ENCODE measurements around the gene FMN2. TPM values are rescaled to one million over a fixed set of nuclear protein-coding genes. Genes with fewer than 3 reads are reported as not detected.

Gene FMN2
- total RNA-seq, 1 experiment from 2014 or later: 5.3 TPM

- POLR2A ChIA-PET: interaction anchor here (0.7 kb wide), 1 partner anchor 415 kb away, joined by 3 read pairs; no protein-coding TSS in a partner anchor
- CTCF ChIA-PET: interaction anchor here (0.6 to 1.1 kb wide), 3 partner anchors 32 to 1131 kb away, joined by 3 to 6 read pairs (median 4); no protein-coding TSS in a partner anchor
- BruUV-seq (replicated peaks): no TSS peak
- no peak overlapping the region for H3K4me3 Mint-ChIP-seq (ENCODE audit: unreplicated experiment)
- no peak overlapping the region for H3K27ac Mint-ChIP-seq (ENCODE audit: low read depth, unreplicated experiment)
- H3K27me3 Mint-ChIP-seq (ENCODE audit: insufficient read depth, unreplicated experiment): no peaks in the 10 kb centered on the region
- intact Hi-C loops (cut with micrococcal nuclease): no loop called here
- H3K36me3 Mint-ChIP-seq (ENCODE audit: insufficient read depth, unreplicated experiment): no peaks in the 10 kb centered on the region
- TF ChIP-seq, protein P1, sequence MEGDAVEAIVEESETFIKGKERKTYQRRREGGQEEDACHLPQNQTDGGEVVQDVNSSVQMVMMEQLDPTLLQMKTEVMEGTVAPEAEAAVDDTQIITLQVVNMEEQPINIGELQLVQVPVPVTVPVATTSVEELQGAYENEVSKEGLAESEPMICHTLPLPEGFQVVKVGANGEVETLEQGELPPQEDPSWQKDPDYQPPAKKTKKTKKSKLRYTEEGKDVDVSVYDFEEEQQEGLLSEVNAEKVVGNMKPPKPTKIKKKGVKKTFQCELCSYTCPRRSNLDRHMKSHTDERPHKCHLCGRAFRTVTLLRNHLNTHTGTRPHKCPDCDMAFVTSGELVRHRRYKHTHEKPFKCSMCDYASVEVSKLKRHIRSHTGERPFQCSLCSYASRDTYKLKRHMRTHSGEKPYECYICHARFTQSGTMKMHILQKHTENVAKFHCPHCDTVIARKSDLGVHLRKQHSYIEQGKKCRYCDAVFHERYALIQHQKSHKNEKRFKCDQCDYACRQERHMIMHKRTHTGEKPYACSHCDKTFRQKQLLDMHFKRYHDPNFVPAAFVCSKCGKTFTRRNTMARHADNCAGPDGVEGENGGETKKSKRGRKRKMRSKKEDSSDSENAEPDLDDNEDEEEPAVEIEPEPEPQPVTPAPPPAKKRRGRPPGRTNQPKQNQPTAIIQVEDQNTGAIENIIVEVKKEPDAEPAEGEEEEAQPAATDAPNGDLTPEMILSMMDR (IDR thresholded peaks at IDR 0.05; ENCODE audit: unreplicated experiment): no peak
- H3K4me1 Mint-ChIP-seq (ENCODE audit: insufficient read depth, unreplicated experiment): peaks cover 11% of the 10 kb centered on the region
- H3K9me3 Mint-ChIP-seq (ENCODE audit: unreplicated experiment): peaks cover 8% of the 10 kb centered on the region
- DNase-seq (ENCODE audit: unreplicated experiment): peak; percentile 35
Measured at GRCh38 chr1:240352769-240353168, 261.1 kb downstream of the FMN2 start.

GRCh38 chr1:240356568-240356967 lies 264.9 kb downstream of the FMN2 start:
- Mint-ChIP-seq H3K9me3 (ENCODE audit: unreplicated experiment) (peaks cover 16% of the 10 kb centered on the region), H3K4me1 (ENCODE audit: insufficient read depth, unreplicated experiment) (no peaks in the 10 kb centered on the region), H3K27me3 (ENCODE audit: insufficient read depth, unreplicated experiment) (no peaks in the 10 kb centered on the region), H3K36me3 (ENCODE audit: insufficient read depth, unreplicated experiment) (no peaks in the 10 kb centered on the region), H3K4me3 (ENCODE audit: unreplicated experiment) (no peak overlapping the region), H3K27ac (ENCODE audit: low read depth, unreplicated experiment) (no peak overlapping the region)
- TF ChIP-seq, protein P1 (IDR thresholded peaks at IDR 0.05; ENCODE audit: unreplicated experiment): no peak
- no TSS peak for BruUV-seq (replicated peaks)
- CTCF ChIA-PET: interaction anchor here (0.6 kb wide), 2 partner anchors 161 to 394 kb away, joined by 3 to 4 read pairs; no protein-coding TSS in a partner anchor
- intact Hi-C loops (cut with micrococcal nuclease): loop anchor here (5.0 kb wide), 1 partner anchor 114 kb away; no protein-coding TSS in a partner anchor
- DNase-seq (ENCODE audit: unreplicated experiment): no peak
- POLR2A ChIA-PET: interaction anchor here (0.5 to 0.7 kb wide), 2 partner anchors 14 to 15 kb away, joined by 3 read pairs; no protein-coding TSS in a partner anchor

GRCh38 chr1:240362046-240362445 lies 270.4 kb downstream of the FMN2 start:
- Mint-ChIP-seq H3K4me3 (ENCODE audit: unreplicated experiment) (no peak overlapping the region), H3K36me3 (ENCODE audit: insufficient read depth, unreplicated experiment) (no peaks in the 10 kb centered on the region), H3K4me1 (ENCODE audit: insufficient read depth, unreplicated experiment) (no peaks in the 10 kb centered on the region), H3K27ac (ENCODE audit: low read depth, unreplicated experiment) (no peak overlapping the region), H3K27me3 (ENCODE audit: insufficient read depth, unreplicated experiment) (no peaks in the 10 kb centered on the region), H3K9me3 (ENCODE audit: unreplicated experiment) (peaks cover 8% of the 10 kb centered on the region)
- ChIA-PET POLR2A (no interaction called here), CTCF (interaction anchor here (0.5 to 1.6 kb wide), 3 partner anchors 14 to 1089 kb away, joined by 3 to 5 read pairs (median 4); no protein-coding TSS in a partner anchor)
- BruUV-seq (replicated peaks): no TSS peak
- DNase-seq (ENCODE audit: unreplicated experiment): no peak
- TF ChIP-seq, protein P1 (IDR thresholded peaks at IDR 0.05; ENCODE audit: unreplicated experiment): no peak
- intact Hi-C loops (cut with micrococcal nuclease): no loop called here

DNA sequence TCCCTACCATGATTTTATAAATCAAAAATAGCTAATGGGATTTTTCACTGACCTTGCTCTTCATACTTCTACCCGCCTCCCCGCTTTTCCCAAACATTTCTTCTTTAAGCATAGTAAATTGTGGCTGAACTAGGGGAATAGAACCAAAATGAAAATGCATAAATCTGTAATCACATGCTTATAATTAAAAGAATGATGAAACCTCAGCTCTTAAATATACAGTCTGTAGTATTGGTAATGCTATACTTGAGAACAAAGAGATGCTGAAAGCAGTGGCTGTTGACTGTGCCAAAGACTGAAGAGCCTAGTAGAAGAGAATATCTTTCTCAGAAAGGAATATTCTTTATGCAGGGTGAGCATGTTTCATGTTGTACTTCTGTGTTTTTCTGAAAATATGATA lies 271.1 kb downstream of the FMN2 start:
- intact Hi-C loops (cut with micrococcal nuclease): no loop called here
- no peak for DNase-seq (ENCODE audit: unreplicated experiment)
- BruUV-seq (replicated peaks): no TSS peak
- no peaks in the 10 kb centered on the region for H3K4me1 Mint-ChIP-seq (ENCODE audit: insufficient read depth, unreplicated experiment)
- POLR2A ChIA-PET: interaction anchor here (0.6 kb wide), 1 partner anchor 205 kb away, joined by 3 read pairs; no protein-coding TSS in a partner anchor
- no peaks in the 10 kb centered on the region for H3K36me3 Mint-ChIP-seq (ENCODE audit: insufficient read depth, unreplicated experiment)
- TF ChIP-seq, protein P1 (IDR thresholded peaks at IDR 0.05; ENCODE audit: unreplicated experiment): no peak
- CTCF ChIA-PET: interaction anchor here (1.6 kb wide), 1 partner anchor 37 kb away, joined by 3 read pairs; no protein-coding TSS in a partner anchor
- H3K9me3 Mint-ChIP-seq (ENCODE audit: unreplicated experiment): peaks cover 8% of the 10 kb centered on the region
- H3K4me3 Mint-ChIP-seq (ENCODE audit: unreplicated experiment): no peak overlapping the region
- H3K27me3 Mint-ChIP-seq (ENCODE audit: insufficient read depth, unreplicated experiment): no peaks in the 10 kb centered on the region
- no peak overlapping the region for H3K27ac Mint-ChIP-seq (ENCODE audit: low read depth, unreplicated experiment)
